ENCODE results near the gene PSG4. TPM values are rescaled to one million over a fixed set of nuclear protein-coding genes. Genes with fewer than 3 reads are reported as not detected.
"Not testable (repeated sequence)": the region's sequence is repeated elsewhere in the genome, so short reads cannot be mapped to it uniquely, and the experiment has no call there.

The PSG4 gene
- total and polyA plus RNA-seq, 2 of the 13 experiments (the other 11 are each of a cell fraction or from before 2014, with no cell fraction given), result not detected

GRCh38 chr19:43152214-43152613 is 53.2 kb downstream of the PSG4 start:
- ChIA-PET POLR2A (no interaction called here), CTCF (ENCODE audit: low intra/inter-chr PET ratio, low total read pairs) (no interaction called here)
- TF ChIP-seq ZSCAN25 (CRISPR knock-in tag; IDR thresholded peaks at IDR 0.05) (no peak), CEBPB (IDR thresholded peaks at IDR 0.05; ENCODE audit: borderline replicate concordance, low read depth, low read length) (no peak), SOX5 (CRISPR knock-in tag; IDR thresholded peaks at IDR 0.05; ENCODE audit: borderline replicate concordance) (no peak), TEAD3 (CRISPR knock-in tag; optimal IDR thresholded peaks at IDR 0.05; ENCODE audit: borderline replicate concordance) (no peak), ZNF512B (CRISPR knock-in tag; IDR thresholded peaks at IDR 0.05; ENCODE audit: borderline replicate concordance) (no peak), ZNF468 (CRISPR knock-in tag; IDR thresholded peaks at IDR 0.05) (no peak), DRAP1 (CRISPR knock-in tag; IDR thresholded peaks at IDR 0.05) (no peak), TIGD3 (CRISPR knock-in tag; IDR thresholded peaks at IDR 0.05; ENCODE audit: borderline replicate concordance) (no peak), KLF9 (CRISPR knock-in tag; IDR thresholded peaks at IDR 0.05; ENCODE audit: low read depth) (no peak)
- 0% methylated on average over 4 of the region's 4 CpGs for WGBS (ENCODE audit: low lambda C conversion rate)
- ATAC-seq (no peak), DNase-seq (ENCODE audit: low spot score) (no peak), FAIRE-seq (no peak)
- no peaks in the 10 kb centered on the region for H3K79me2 ChIP-seq (ENCODE audit: insufficient read depth, low read length)
- no peaks in the 10 kb centered on the region for H3K9me3 ChIP-seq (ENCODE audit: low read length)
- no peak overlapping the region for H3K9ac ChIP-seq (ENCODE audit: insufficient read depth, low read depth, low read length)
- BruUV-seq (replicated peaks), result no TSS peak
- intact Hi-C loops (cut with micrococcal nuclease; ENCODE audit: unreplicated experiment) (no loop called here), in situ Hi-C loops (cut with HindIII; ENCODE audit: extremely low pct_ligation_motif_present, low pct_unique_long_range_greater_than_20kb) (no loop called here)
- H3K36me3 ChIP-seq (replicated peaks in 1 of 2; ENCODE audit: control insufficient read depth in 1 of 2, insufficient read depth in 2 of 2, low read length in 2 of 2), result no peaks in the 10 kb centered on the region
- H3K4me1 ChIP-seq (ENCODE audit: insufficient read depth, low read length), result no peaks in the 10 kb centered on the region
- no peak overlapping the region for H3K27ac ChIP-seq (ENCODE audit: extremely low read length, insufficient read depth, low read length)
- H3K4me3 ChIP-seq (replicated peaks in 1 of 3; ENCODE audit: insufficient read depth in 1 of 3, low read depth in 2 of 3, low read length in 3 of 3), result no peak overlapping the region
- H4K20me1 ChIP-seq (ENCODE audit: insufficient read depth, low read length), result no peaks in the 10 kb centered on the region
- no peak overlapping the region for H2AFZ ChIP-seq (ENCODE audit: low read length)
- no peak overlapping the region for H3K4me2 ChIP-seq (ENCODE audit: low read depth, low read length)
- H3K27me3 ChIP-seq (ENCODE audit: control insufficient read depth in 1 of 2, insufficient read depth in 2 of 2, low read length in 2 of 2), result no peaks in the 10 kb centered on the region; a peak in 1 of 5 replicates

GRCh38 chr19:43149788-43150187 is 55.6 kb downstream of the PSG4 start:
- intact Hi-C loops (cut with micrococcal nuclease; ENCODE audit: unreplicated experiment); BruUV-seq (replicated peaks); H3K27ac ChIP-seq (ENCODE audit: extremely low read length, insufficient read depth, low read length); H3K36me3 ChIP-seq (replicated peaks in 1 of 2; ENCODE audit: control insufficient read depth in 1 of 2, insufficient read depth in 2 of 2, low read length in 2 of 2); CTCF ChIA-PET (ENCODE audit: low intra/inter-chr PET ratio, low total read pairs); H3K4me3 ChIP-seq (replicated peaks in 1 of 3; ENCODE audit: insufficient read depth in 1 of 3, low read depth in 2 of 3, low read length in 3 of 3); in situ Hi-C loops (cut with HindIII; ENCODE audit: extremely low pct_ligation_motif_present, low pct_unique_long_range_greater_than_20kb); H3K27me3 ChIP-seq (ENCODE audit: control insufficient read depth in 1 of 2, insufficient read depth in 2 of 2, low read length in 2 of 2); H3K79me2 ChIP-seq (ENCODE audit: insufficient read depth, low read length); H3K4me1 ChIP-seq (ENCODE audit: insufficient read depth, low read length); DNase-seq (ENCODE audit: low spot score); H3K9me3 ChIP-seq (ENCODE audit: low read length); H2AFZ ChIP-seq (ENCODE audit: low read length); H4K20me1 ChIP-seq (ENCODE audit: insufficient read depth, low read length); ATAC-seq; H3K4me2 ChIP-seq (ENCODE audit: low read depth, low read length); FAIRE-seq; H3K9ac ChIP-seq (ENCODE audit: insufficient read depth, low read depth, low read length); POLR2A ChIA-PET: not testable (repeated sequence)
- WGBS (ENCODE audit: low lambda C conversion rate), result 19% methylated on average over 7 of the region's 7 CpGs
